ENCODE results near the gene TIGD4. TPM values are rescaled to one million over a fixed set of nuclear protein-coding genes. Genes with fewer than 3 reads are reported as not detected.

Gene TIGD4
- total and polyA plus RNA-seq, 2 of the 8 experiments (the other 6 are each of a cell fraction or from before 2014, with no cell fraction given) = 0.42 to 2.3 TPM

DNA sequence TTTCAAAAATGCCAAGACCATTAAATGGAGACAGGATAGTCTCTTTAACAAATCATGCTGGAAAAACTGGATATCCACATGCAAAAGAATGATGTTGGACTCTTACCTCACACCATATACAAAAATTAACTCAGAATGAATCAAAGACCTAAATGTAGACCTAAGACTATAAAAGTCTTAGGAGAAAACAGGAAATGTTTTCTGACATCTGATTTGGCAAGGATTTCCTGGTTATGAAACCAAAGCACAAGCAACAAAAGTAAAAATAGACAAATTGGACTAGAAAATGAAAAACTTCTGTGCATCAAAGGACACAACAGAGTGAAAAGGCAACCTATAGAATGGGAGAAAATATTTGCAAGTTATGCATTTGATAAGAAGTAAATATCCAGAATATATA is 37.8 kb upstream of the TIGD4 start:
- DNase-seq (ENCODE audit: low read depth in 1 of 2, low spot score in 2 of 2) (no peak), FAIRE-seq (no peak)
- Histone ChIP-seq H4K91ac (replicated peaks; ENCODE audit: insufficient read length, low read length) (no peak overlapping the region), H3K14ac (ENCODE audit: insufficient read length) (no peak overlapping the region), H4K20me1 (replicated peaks in 1 of 2; ENCODE audit: control insufficient read depth in 1 of 2, insufficient read depth in 2 of 2, low read length in 2 of 2) (peaks cover 0 to 2% of the 10 kb centered on the region in 2 experiments), H2AFZ (ENCODE audit: low read length) (no peak overlapping the region), H2AK5ac (ENCODE audit: low read depth, low read length) (no peak overlapping the region), H3K27ac (ENCODE audit: low read depth, low read length) (no peak overlapping the region), H4K8ac (ENCODE audit: extremely low read depth, insufficient read depth, low read length) (no peak overlapping the region), H3K9me3 (ENCODE audit: insufficient read depth in 2 of 2, low read depth in 1 of 2, low read length in 1 of 2) (peaks cover 0 to 6% of the 10 kb centered on the region in 2 experiments; a peak in 1 of 4 replicates), H3K9ac (replicated peaks in 1 of 4; ENCODE audit: extremely low read depth in 1 of 4, low read depth in 3 of 4, low read length in 3 of 4) (no peak overlapping the region), H3K79me1 (ENCODE audit: low read depth, low read length) (peaks cover 7% of the 10 kb centered on the region), H3K4ac (replicated peaks; ENCODE audit: insufficient read length, low read depth, low read length) (no peak overlapping the region), H3K4me2 (ENCODE audit: insufficient read depth in 1 of 2, low read depth in 2 of 2, low read length in 2 of 2) (no peak overlapping the region), H3K79me2 (ENCODE audit: control insufficient read depth in 1 of 2, insufficient read depth in 2 of 2, low read length in 2 of 2) (peaks cover 0 to 6% of the 10 kb centered on the region in 2 experiments; a peak in 2 of 4 replicates), H3K23me2 (ENCODE audit: low read depth, low read length) (no peaks in the 10 kb centered on the region), H3K36me3 (ENCODE audit: control insufficient read depth in 2 of 4, insufficient read depth in 4 of 4, low read length in 3 of 4) (peaks cover 0 to 12% (median 0%) of the 10 kb centered on the region in 4 experiments; a peak in 3 of 8 replicates), H2BK20ac (ENCODE audit: low read length) (no peak overlapping the region), H2BK15ac (ENCODE audit: low read length) (no peak overlapping the region), H3K4me1 (replicated peaks in 1 of 4; ENCODE audit: control insufficient read depth in 3 of 4, insufficient read depth in 4 of 4, low read length in 3 of 4) (peaks cover 0 to 4% (median 0%) of the 10 kb centered on the region in 4 experiments; a peak in 3 of 7 replicates), H3K56ac (replicated peaks; ENCODE audit: insufficient read length, low read depth, low read length) (no peak overlapping the region), H2BK5ac (ENCODE audit: low read depth, low read length) (no peak overlapping the region), H3K18ac (ENCODE audit: extremely low read depth, low read length) (no peak overlapping the region), H3K4me3 (ENCODE audit: extremely low read depth in 1 of 4, insufficient read depth in 2 of 4, low read depth in 3 of 4, low read length in 4 of 4) (no peak overlapping the region), H2BK120ac (replicated peaks; ENCODE audit: low read depth, low read length) (no peak overlapping the region), H4K5ac (ENCODE audit: insufficient read length, low read depth, low read length) (no peak overlapping the region), H3K23ac (ENCODE audit: insufficient read length) (no peak overlapping the region), H3K27me3 (replicated peaks in 1 of 4; ENCODE audit: control insufficient read depth in 3 of 4, extremely low read depth in 1 of 4, insufficient read depth in 3 of 4, low read length in 3 of 4) (no peaks in the 10 kb centered on the region), H2BK12ac (ENCODE audit: low read depth, low read length) (no peak overlapping the region)
- POLR2A ChIA-PET (ENCODE audit: partially characterized antibody) = interaction anchor here (1.6 kb wide), 1 partner anchor 8 kb away, joined by 4 read pairs; no protein-coding TSS in a partner anchor
- TF ChIP-seq SRF (IDR thresholded peaks at IDR 0.05; ENCODE audit: low read depth, low read length) (no peak), CTBP2 (IDR thresholded peaks at IDR 0.05; ENCODE audit: borderline replicate concordance, insufficient read depth, insufficient read length, low read length) (no peak), SUZ12 (IDR thresholded peaks at IDR 0.05; ENCODE audit: low read length) (no peak), TBP (IDR thresholded peaks at IDR 0.05; ENCODE audit: low read depth, low read length) (no peak), SP2 (IDR thresholded peaks at IDR 0.05; ENCODE audit: low read length) (no peak), EZH2 (IDR thresholded peaks at IDR 0.05; ENCODE audit: low read depth, low read length, severe bottlenecking) (no peak), CEBPB (IDR thresholded peaks at IDR 0.05; ENCODE audit: low read depth, low read length) (no peak), SIRT6 (IDR thresholded peaks at IDR 0.05; ENCODE audit: low read length) (no peak), JUND (IDR thresholded peaks at IDR 0.05; ENCODE audit: low read length) (no peak), GABPA (IDR thresholded peaks at IDR 0.05; ENCODE audit: borderline replicate concordance, insufficient read depth, low read length) (no peak), EGR1 (IDR thresholded peaks at IDR 0.05; ENCODE audit: borderline replicate concordance, low read depth, low read length) (no peak), TCF12 (IDR thresholded peaks at IDR 0.05; ENCODE audit: low read depth, low read length) (no peak)
- CTCF ChIA-PET (ENCODE audit: partially characterized antibody) = no interaction called here
